ENCODE measurements around the gene NFIA.
"Not testable (repeated sequence)": the region's sequence is repeated elsewhere in the genome, so short reads cannot be mapped to it uniquely, and the experiment has no call there.

NFIA gene

DNA sequence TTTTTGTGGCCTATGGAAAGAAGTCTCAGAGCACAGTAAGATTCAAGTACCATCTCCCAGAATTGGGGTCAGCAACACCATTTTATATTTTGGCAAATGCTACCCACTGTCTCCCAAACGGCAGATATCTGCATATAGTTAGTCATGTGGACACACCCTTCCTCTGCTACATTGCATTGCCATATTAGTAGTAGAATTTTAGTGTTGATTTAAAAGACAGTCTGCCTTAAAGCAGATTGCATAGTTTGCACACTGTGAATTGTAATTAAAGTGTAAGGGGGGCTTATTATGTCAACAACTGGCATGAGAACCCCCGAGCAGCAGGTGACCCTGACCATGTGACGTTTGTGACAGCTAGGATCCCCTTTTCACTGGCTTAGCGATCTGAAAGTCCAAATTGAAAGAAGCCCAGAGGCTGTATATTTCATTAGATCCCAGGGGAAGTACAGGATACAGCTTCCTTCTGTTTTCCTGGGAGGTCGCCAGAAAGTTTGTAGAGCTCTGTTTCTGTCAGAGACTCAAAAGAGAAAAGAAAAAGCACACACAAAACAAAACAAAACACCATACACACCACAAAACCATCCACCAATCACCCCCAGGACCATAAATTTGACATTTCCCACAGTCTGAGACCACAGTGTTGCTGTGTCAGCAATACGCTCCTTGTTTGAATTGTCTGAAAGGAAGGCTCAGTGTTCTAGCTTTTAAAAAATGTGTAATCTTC lies 172.4 kb downstream of the NFIA start:
- DNase-seq, result no peak

DNA sequence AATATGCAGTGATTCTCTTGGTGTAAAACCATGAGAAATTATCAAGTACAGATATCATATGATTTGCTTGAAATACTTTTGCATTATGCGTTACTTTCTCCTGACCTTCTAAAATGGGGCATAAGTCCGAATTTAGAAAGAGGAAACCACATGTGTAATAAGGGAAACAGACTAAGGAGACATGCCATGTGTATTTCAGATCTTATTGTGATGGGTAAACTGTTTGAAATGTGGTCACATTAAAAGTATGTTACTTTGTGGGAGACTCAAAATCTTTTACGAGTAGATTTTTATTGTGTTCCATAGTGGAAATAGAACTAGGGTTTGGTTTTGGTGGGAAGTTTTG lies 173.0 kb downstream of the NFIA start:
- DNase-seq, result no peak

DNA sequence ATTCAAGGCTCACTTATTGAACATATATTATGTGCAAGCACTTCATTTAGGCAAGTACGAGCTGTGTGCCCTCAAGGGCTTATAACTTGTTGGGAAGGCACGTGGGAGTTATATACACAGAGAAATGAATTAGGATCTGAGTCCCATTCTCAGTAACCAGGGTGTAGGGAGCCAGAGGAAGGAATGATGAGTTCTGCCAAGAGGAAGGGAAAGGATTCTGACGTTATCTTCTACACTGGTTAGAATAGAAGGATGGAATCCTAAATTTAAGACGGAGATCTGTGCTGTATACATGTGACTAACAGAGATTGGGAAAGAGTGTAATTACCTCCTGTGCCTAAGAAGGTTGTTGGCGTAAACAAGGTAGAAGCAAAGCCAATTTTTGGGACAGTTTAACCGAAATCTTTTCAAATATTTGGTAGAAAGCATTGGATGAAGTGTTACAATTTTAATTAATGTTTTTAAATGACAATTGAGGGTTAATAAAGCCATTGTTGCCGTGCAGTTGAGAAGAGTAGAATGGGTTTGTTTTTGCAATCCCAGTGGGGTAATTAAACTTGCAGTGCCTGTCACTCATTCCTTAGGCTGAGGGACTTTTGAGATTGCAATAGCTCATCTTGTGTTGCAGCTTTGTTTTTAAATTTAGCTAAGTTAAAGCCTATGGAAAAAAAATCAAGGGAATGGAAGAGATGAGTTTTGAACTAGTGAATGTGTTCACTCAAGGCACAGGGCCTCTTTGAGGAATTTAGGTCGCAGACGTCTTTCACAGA lies 177.2 kb downstream of the NFIA start:
- no peak for DNase-seq

DNA sequence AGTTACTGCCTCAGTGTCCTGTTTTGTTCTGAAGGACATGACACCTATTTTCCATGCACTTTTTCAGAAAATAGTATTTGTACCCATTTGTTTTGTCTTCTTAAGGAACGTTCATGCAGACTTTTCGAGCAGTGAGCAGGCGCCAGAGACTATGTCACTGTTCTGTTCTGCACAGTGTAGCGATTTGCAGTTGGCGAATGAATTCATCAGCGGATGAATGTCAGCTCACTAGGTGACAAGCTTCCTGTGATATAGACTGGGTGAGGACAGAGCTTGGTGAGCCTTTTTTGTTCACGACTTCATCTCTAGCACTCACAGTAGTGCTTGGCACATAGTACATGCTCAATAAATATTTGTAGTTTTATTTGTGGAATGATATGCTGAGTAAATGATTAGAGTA lies 177.8 kb downstream of the NFIA start:
- no peak for DNase-seq

DNA sequence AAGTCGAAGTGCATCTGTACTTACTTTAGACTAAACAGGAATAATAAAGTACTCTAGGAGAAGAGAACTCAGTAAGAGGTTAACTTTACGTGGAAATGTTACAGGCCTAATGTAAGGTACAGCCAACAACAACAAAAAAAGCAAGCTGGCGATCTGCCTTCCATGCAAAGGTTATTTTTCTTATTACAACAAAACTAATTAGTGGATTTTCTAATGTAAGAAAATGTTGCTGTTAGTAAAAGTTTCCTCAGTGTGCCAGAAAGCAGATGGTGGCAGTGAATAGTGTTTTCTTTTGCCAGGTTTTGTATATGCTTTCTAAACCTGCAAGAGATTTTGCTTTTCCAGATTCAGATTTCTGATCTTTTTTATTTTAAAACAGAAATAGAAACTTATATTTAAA lies 179.2 kb downstream of the NFIA start:
- DNase-seq, result no peak

DNA sequence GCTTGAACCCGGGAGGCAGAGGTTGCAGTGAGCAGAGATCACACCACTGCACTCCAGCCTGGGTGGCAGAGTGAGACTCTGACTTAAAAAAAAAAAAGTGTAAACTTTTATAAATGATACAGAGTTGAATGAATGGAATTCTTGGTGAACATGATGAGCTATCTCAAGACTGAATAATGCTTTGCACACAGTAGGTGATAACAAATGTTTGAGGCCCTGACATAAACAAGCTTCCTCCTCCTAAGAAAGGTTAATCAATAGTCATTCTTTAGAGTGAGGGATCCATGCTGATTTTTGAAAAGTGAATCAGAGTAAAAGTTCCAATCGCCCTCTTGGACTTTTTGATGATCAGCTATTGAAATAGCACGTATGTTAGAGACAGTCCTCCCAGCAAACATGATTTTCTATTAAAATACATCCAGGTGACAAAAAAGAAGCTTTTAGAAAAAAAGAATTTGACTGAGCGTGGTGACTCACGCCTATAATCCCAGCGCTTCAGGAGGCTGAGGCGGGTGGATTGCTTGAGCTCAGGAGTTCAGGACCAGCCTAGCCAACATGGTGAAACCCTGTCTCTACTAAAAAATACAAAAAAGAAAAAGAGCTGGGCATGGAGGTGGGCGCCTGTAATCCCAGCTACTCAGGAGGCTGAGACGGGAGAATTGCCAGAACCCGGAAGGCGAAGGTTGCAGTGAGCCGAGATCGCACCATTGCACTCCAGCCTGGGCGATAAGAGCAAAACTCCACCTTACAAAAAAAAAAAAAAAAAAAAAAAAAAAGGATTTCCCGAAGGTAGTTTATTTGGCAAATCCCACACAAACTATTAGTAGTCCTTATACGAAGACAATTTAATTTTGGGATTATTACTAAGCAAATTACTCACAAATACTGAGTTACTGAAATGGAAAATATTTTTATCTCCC lies 181.8 kb downstream of the NFIA start:
- DNase-seq, result no peak

DNA sequence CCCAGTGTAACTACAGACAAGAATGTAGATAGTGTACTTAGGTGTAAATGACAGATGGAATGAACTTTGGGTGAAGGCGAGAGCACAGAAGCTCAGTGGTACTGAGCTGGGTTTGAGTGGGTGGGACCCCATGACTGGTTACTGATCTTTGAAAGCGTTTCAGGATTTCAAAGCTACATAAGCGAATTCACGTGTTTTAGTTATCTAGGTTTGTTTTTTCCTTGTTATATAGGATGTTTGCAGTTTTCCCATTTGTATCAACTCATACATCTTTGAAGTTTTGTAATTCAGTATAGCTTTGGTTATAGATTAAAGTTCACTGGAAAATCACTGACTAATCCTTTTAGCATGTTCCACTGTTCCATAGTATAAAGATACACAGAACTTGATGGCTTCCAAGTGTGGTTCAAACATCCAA lies 182.5 kb downstream of the NFIA start:
- no peak for DNase-seq

DNA sequence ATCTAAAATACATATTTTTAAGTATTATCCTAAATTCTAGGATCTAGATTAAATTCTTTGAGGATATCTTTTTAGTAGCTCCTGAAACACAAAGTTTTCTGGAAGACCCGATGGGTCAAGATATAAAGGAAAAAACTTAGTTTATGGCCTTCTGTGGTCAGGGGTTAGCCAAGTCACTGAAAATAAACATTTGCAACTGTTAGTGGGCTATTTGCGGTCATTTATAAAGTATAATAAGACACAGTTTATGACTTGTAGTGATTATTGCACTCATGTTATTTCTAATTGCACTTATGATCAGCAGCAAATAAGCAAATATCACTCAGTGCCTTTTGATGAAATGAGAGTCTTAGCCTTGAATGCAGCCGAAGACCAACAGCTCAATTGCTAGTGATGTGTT lies 183.3 kb downstream of the NFIA start:
- no peak for DNase-seq

DNA sequence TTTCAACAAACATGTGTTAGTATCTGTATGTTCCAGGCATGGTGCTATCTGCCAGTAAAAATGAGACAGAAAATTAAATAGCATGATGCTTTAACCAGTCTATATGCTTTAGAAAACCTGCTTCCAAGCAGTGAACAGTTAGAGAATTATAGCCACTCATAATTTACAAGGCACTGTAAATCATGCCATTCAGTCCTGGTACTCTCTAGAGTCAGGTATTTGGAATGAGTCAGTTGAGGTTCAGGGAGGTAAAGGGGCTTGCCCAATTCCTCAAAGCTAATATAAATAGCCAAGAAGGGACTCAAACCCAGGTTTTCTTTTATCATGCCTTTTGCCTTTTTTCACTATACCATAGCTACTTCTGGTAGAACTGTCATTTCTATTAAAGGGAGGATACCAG lies 184.4 kb downstream of the NFIA start:
- no peak for DNase-seq

DNA sequence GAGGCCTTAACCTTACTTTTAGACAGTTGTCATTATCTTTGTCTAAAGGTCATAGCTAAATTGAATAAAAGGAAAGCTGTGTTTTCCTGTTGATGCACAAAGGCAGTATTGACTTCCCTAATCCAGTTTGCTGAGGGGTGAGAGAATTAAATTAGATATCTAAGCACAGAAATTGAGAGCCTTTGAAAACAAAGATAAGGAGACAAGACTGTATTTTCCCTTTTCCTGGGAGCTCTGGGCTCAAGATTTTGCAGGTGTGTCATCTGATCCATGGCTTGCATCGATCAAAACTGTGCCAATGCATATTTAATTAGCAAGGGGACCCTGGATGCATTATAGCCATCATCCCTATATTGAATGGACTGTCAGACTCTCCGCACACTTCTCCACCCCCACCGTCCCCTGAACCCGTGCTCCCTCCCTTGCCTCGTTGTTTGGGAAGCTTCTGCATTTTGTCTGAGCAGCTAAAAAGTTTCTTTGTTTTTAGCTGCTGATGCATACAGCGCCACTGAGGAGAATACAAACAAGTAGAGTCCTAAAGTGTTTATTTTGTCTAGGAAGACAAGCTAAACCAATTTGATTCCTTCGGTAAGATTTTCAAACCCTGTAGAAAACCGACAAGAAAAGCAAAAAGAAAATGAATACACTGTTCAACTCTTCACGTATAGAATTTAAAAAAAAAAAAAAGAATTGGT lies 186.3 kb downstream of the NFIA start:
- no peak for DNase-seq

DNA sequence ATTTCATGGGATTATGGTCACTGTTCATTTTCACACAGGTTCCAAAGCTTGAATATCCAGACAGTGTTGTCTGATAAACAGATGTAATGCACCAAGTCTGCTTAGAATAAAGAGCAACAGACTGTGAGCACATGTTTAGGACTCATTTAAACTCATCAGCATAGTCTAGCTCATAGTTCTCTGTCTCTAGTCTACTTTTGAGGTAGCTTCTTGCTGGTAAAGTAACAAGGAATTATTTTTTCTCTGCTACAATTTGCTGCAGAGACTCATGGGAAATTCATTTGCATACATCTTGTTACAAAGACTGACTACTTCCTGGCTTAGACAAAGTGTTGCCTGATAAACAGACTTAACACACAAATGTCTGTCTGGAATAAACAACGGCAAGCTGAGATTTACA lies 187.2 kb downstream of the NFIA start:
- DNase-seq, result no peak

DNA sequence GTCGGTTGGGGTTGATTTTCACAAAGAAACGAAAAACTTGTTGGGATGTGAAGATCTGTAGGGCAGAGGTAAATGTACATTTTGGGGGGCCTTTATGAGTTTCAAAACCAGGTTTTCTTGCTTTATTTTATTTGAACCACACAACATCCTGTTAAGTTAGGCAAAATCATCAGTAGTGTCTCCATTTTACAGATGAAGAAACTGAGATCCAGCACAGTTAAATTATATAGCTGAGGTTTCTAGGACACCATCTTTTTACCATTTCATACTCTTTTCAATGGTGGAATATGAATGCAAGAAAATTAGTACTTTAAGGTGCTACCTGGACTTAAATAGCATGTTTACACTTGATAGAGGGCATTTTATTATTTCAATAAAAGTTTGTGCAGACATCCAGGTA lies 187.7 kb downstream of the NFIA start:
- no peak for DNase-seq

DNA sequence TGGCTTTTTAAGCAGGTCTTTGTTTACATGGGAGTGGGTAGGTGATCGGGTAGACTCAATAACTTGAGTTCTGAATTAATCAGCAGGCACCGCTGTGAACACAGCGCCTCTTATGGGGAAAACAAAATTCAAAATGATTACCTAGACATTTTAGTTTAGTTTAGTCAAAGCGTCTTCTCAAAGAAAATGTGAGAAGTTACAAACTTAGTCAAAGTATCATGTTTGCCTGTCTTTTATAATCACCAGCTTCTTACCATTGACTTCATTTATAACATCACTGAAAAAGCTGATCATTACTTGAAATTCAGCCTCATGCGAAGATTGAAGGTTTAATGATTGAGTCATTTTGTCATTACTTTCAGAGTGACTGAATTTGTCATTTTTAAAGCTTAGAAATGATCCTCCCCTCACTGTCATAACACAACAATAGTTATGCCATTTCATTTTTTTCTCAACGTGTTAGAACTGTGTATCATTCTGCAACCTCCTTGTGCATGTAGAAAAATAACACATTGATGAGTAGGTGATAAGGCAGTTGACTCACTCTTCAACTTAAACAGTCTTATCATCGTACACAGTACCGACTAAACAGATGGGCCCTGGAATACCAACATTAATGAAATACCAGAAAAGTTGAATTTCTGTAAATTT lies 188.5 kb downstream of the NFIA start:
- no peak for DNase-seq

DNA sequence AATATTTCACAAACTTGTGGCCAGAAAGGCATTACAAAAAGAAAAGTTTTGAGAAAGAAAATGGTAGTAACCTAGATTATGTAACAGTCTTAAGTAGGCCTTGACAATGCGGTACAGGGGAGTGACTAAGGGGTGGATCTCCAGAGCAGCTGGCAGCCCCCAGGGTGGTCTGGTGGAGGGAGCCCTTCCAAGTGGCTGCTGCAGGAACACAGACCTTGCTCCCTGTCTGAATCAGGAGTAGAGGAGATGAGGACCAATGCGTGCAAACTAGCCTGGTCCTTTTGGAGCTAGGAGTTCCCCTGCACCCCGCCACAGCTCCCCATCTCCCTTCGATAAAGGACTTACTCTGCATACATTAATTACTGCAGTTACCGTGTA lies 189.0 kb downstream of the NFIA start:
- DNase-seq, result no peak

DNA sequence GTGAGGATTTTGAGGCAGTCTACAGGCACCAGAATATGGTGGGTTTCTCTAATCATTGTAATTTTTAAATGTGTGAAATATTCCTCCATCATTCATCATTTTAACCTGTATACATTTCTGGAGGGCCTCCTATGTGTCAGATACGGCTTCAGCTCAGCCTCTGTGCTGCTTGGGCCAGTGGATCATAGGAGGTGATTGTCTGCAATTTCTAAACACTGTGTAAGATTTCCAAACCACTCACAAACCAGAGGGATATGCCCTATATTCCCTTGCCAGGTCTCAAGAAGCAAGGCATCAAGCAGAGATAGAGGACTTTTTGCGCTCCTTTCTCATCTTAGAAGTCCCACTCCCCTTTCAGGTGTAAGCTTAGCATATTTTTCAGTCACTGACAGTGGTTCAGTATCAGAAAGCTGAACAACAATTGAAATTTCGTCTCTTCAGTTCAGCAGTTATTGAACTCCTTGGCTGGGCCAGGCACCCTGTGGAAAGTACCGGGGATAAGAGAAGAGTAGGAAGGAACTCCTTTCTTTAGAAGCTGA lies 190.9 kb downstream of the NFIA start:
- no peak for DNase-seq

DNA sequence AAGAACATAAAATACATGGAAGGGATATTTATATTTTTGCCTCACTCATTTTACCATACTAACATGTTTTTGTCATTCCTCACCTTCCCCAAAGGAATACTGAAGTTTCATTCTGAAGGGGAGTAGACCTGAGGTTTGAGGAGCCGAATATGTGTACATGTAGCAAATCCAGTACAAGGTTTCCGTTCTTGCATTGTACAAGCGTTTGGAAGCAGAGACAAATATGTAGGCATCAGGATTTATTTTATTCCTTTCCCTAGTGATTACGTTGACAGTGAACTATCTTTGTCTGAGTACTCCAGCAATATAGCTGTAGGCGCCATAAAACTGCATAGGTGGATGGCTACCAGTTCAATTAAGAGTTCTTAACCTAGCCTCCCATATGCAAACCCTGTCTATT lies 191.5 kb downstream of the NFIA start:
- no peak for DNase-seq

DNA sequence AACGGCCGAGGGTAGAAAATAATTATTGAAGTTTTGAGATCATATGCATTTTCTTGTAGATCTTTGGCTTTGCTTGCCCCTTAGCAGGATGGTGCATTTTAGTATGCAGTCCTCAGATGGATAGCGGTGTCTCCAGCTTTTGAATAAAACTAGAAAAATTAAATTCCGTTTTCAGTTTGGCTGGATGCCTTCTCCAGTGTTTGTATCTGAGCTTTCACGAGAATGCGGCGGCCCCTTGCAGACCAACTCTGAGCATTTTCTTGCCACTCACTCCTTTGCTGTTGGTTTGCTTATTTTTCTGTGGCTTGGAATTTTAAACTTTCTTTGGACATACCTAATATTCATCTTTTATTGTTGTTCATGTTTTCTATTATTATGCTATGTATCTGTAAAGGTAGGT lies 192.6 kb downstream of the NFIA start:
- DNase-seq, result no peak

DNA sequence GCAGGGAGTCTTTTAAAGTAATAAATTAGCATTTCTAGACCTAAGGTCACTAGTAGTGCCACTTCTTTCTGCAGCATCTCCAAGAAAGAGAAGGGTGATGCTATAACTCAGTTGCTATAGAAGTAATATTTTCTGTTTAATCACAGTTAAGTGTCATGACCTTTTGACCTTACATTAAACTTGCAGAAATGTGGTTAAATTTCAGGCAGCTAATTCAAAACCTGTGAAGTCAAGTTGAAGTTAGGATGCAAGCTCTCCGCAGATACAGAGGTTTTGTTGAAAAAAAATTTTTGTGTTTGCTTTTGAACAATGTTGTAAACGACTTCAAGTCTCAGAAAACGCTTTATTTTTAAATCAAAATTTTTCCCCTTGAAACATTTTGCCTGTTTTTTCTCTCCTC lies 193.9 kb downstream of the NFIA start:
- no peak for DNase-seq

DNA sequence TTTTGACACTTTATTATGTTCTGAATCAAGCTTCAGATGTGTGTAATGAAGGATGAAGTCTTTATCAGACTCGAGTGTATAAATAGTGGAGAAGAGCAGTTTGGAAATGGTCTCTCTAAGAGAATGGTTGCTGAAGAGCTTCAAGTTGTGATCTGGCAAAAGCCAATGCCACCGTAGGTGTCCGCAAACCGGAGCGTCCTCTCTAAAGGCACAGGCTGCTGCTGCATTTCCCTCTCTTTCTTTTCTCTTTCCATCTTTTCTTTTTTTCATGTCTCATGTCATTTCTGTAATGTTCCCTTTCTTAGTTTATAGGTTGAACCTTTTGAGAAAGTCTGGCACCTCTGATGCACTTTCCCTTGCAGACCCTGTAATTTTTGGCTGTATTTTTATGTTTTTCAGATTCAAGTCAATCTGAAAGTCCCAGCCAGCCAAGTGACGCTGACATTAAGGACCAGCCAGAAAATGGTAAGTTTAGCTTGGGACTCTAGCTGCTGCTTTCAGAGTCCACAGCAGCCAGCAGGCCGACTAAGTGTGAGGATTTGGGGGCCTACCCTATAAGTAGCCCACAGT lies 194.8 kb downstream of the NFIA start:
- no peak for DNase-seq

DNA sequence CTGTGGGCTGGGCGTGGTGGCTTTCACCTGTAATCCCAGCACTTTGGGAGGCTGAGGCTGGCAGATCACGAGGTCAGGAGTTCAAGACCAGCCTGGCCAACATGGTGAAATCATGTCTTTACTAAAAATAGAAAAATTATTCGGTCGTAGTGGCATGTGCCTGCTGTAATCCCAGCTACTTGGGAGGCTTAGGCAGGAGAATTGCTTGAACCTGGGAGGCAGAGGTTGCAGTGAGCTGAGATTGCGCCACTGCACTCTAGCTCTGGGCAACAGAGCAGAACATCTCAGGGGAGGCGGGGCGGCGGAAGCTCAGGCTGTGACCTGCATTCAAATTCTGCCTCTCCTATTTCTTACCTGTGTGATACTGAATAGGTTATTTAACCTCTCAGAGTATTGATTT lies 196.1 kb downstream of the NFIA start:
- DNase-seq, result not testable (repeated sequence)

DNA sequence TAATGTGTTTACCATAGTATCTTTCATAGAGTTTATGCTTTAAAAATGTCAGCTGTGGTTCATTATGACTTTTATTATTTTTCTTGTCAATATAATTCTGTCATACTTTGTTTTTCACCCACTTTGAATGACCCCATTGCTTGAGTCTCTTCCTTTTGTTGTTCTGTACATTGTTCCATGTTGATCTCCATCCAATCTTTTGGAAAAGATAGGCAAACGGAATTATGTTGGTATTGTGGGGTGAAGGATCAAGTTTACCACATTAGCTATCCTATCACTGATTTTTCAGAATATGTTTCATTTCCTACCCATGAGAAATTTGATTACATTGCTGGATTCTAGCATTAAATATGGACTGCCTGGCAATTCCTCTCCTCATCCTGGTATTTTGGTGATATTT lies 196.6 kb downstream of the NFIA start:
- no peak for DNase-seq

DNA sequence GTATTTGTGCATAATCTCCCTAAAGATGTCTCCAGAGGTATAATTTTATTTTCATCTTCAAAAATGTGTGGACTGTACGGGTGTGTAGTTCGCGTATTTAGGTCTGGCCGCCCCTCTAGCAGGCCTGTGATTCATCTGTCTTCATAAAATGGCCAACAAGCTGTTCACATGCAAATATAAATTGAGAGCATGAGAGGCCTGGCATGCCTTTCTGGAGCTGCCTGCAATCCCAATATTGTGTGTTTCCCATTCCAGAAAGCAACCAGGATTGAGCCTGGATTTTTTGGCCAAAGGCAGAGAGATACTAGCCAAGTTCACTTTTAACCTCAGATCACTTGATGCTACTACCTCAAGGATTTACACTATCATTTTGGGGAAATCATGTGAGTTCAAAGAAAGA lies 197.2 kb downstream of the NFIA start:
- DNase-seq, result no peak

All from SHP77 (cell line).